Endothelial cell of umbilical vein (primary cell): ENCODE data around the gene AGPS. TPM values are rescaled to one million over a fixed set of nuclear protein-coding genes. Genes with fewer than 3 reads are reported as not detected.

Experiments
- BruUV-seq: library from RNA; stranded (reverse); fragments of 400-500 nt; replicated peaks from 2 replicates; lab custom pipeline; 2021; lab: Mats Ljungman, UMichigan
- CTCF ChIA-PET: fragments of 300-600, 350-600 bp; sonication (Branson Sonifier 250); formaldehyde crosslinking; loops from one replicate; lab custom pipeline; 2021; ENCODE audit warnings: antibody characterized with exemption, inconsistent platforms; lab: Charles Lee
- POLR2A ChIA-PET: fragments of 300-600, 350-600 bp; sonication (Branson Sonifier 250); formaldehyde crosslinking; loops from one replicate; lab custom pipeline; 2021; ENCODE audit warnings: antibody characterized with exemption, inconsistent platforms; lab: Charles Lee
- DNase-seq: peaks from one replicate; pipeline ENCODE4 v3.0.0-alpha.2; 2011; ENCODE audit warnings: low read depth, low spot score
- FAIRE-seq: peaks from 2 replicates; lab custom pipeline; 2011; peaks lifted over from hg19 to GRCh38; lab: Jason Lieb, UNC
- H2AFZ ChIP-seq: 2 replicates; pipeline ENCODE4 v1.6.0; 2012; ENCODE audit warnings: low read depth, low read length, control low read depth, inconsistent platforms
- H3K27ac ChIP-seq: 2 replicates; pipeline ENCODE4 v1.5.1; 2011; ENCODE audit warnings: low read depth, mild to moderate bottlenecking, control low read depth, low read length, moderate library complexity; ENCODE audit not compliant: insufficient read depth
- H3K27me3 ChIP-seq, 2 experiments: 2 replicates each; pipeline versions ENCODE4 v1.6.0 to v1.6.1; 2011; ENCODE audit warnings: low read length in 2 of 2, mixed read lengths in 1 of 2; ENCODE audit not compliant: control insufficient read depth in 2 of 2, insufficient read depth in 2 of 2
- H3K36me3 ChIP-seq, 2 experiments: 2 replicates in 1 of 2; 3 replicates in 1 of 2; pipeline ENCODE4 v1.5.1; 2011; ENCODE audit warnings: low read length in 2 of 2, mild to moderate bottlenecking in 1 of 2, moderate library complexity in 1 of 2; ENCODE audit not compliant: control insufficient read depth in 2 of 2, insufficient read depth in 2 of 2; ENCODE audit errors: extremely low read depth in 1 of 2
- H3K4me1 ChIP-seq: 3 replicates; pipeline ENCODE4 v1.5.1; 2011; ENCODE audit warnings: mild to moderate bottlenecking, low read length; ENCODE audit not compliant: control insufficient read depth, insufficient read depth; ENCODE audit errors: extremely low read depth
- H3K4me2 ChIP-seq: 2 replicates; pipeline ENCODE4 v1.6.1; 2011; ENCODE audit warnings: low read length, control low read depth, mixed read lengths; ENCODE audit not compliant: insufficient read depth
- H3K4me3 ChIP-seq, 3 experiments: fragments of 200-600 bp in 1 of 3; sonication (generic), shearing (Covaris generic) in 1 of 3; replicated peaks in 1 of 3; 2 replicates each; pipeline ENCODE4 v1.5.1; 2011 to 2016; ENCODE audit warnings: control low read depth in 3 of 3, low read length in 3 of 3, mild to moderate bottlenecking in 2 of 3, inconsistent platforms in 1 of 3, low read depth in 1 of 3, moderate library complexity in 1 of 3; ENCODE audit not compliant: insufficient read depth in 1 of 3
- H3K79me2 ChIP-seq: 2 replicates; pipeline ENCODE4 v1.6.0; 2012; ENCODE audit warnings: low read length, inconsistent platforms; ENCODE audit not compliant: control insufficient read depth, insufficient read depth
- H3K9ac ChIP-seq: replicated peaks from 2 replicates; pipeline ENCODE3; 2011; ENCODE audit warnings: low read length, control low read depth; ENCODE audit not compliant: insufficient read depth; ENCODE audit errors: extremely low read depth
- H3K9me1 ChIP-seq: replicated peaks from 3 replicates; pipeline ENCODE4 v1.6.0; 2011; ENCODE audit warnings: mild to moderate bottlenecking, low read length; ENCODE audit not compliant: control insufficient read depth, insufficient read depth; ENCODE audit errors: extremely low read depth
- H3K9me3 ChIP-seq: replicated peaks from 2 replicates; pipeline ENCODE4 v1.5.1; 2012; ENCODE audit warnings: low read length, inconsistent platforms; ENCODE audit not compliant: control insufficient read depth, insufficient read depth
- H4K20me1 ChIP-seq: replicated peaks from 2 replicates; pipeline ENCODE3; 2011; ENCODE audit warnings: mild to moderate bottlenecking, low read length; ENCODE audit not compliant: control insufficient read depth, insufficient read depth; ENCODE audit errors: extremely low read depth
- CTCF ChIP-seq, 2 donors: IDR thresholded peaks; 1 replicate in 1 of 2; 2 replicates in 1 of 2; pipeline ENCODE4 v1.5.1; 2011; ENCODE audit warnings: low read length in 2 of 2, mild to moderate bottlenecking in 2 of 2, moderate library complexity in 2 of 2, control low read depth in 1 of 2, inconsistent platforms in 1 of 2, low read depth in 1 of 2; ENCODE audit not compliant: insufficient read depth in 1 of 2; ENCODE audit errors: extremely low read depth in 1 of 2
- EZH2 ChIP-seq: IDR thresholded peaks from 2 replicates; pipeline ENCODE4 v1.6.1; 2012; ENCODE audit warnings: borderline replicate concordance, low read depth, mild to moderate bottlenecking, moderate library complexity, low read length, inconsistent platforms; ENCODE audit not compliant: severe bottlenecking
- GATA2 ChIP-seq: IDR thresholded peaks from 2 replicates; pipeline ENCODE4 v1.7.0; 2011; ENCODE audit warnings: low read depth, mild to moderate bottlenecking, moderate library complexity, mixed read lengths, low read length; ENCODE audit not compliant: insufficient read length, insufficient read depth
- JUN ChIP-seq: IDR thresholded peaks from 2 replicates; pipeline ENCODE4 v1.6.1; 2011; ENCODE audit warnings: borderline replicate concordance, low read depth; ENCODE audit not compliant: insufficient read length, insufficient read depth
- MYC ChIP-seq: IDR thresholded peaks from one replicate; pipeline ENCODE4 v1.6.1; 2011; ENCODE audit warnings: mild to moderate bottlenecking, low read depth, low read length
- POLR2A ChIP-seq: IDR thresholded peaks from 2 replicates; pipeline ENCODE4 v1.6.1; 2012; ENCODE audit warnings: low read depth, mild to moderate bottlenecking, control low read depth, low read length
- POLR2AphosphoS5 ChIP-seq: IDR thresholded peaks from 2 replicates; pipeline ENCODE4 v1.6.1; 2012; ENCODE audit warnings: low read depth, mild to moderate bottlenecking, control low read depth, low read length, moderate library complexity; ENCODE audit not compliant: insufficient read depth
- dilution Hi-C: fragments of 300-500 bp; cut with MboI; formaldehyde crosslinking; loops from one replicate; pipeline ENCODE4 v1.15.0; 2019; ENCODE audit warnings: low sequenced_read_pairs; ENCODE audit not compliant: extremely low pct_ligation_motif_present
- intact Hi-C: fragments of 100-400 bp; cut with micrococcal nuclease; formaldehyde crosslinking; loops from one replicate; pipeline ENCODE4 v1.10.0; 2022
- polyA plus RNA-seq, 4 experiments: library from polyadenylated mRNA; depleted of rRNA in 3 of 4; stranded (reverse) in 3 of 4; unstranded in 1 of 4; fragments of >200 nt; gene quantifications; 2 replicates each; pipeline versions ENCODE4 v1.2.1 to v1.2.3, GENCODE V29; 2011 to 2012; ENCODE audit warnings: missing spikeins in 1 of 4
- total RNA-seq: library from RNA; stranded (reverse); gene quantifications from 2 replicates; pipeline ENCODE4 v1.2.3, GENCODE V29; 2021
- TF ChIP-seq, protein P1 (sequence below): IDR thresholded peaks from 2 replicates; pipeline ENCODE4 v1.6.1; 2011; ENCODE audit not compliant: insufficient read depth, insufficient read length

AGPS gene
- total and polyA plus RNA-seq, 2 donors (not counting 3 experiments of a cell fraction or from before 2014, with no cell fraction given): 10.1 to 96.5 TPM

DNA sequence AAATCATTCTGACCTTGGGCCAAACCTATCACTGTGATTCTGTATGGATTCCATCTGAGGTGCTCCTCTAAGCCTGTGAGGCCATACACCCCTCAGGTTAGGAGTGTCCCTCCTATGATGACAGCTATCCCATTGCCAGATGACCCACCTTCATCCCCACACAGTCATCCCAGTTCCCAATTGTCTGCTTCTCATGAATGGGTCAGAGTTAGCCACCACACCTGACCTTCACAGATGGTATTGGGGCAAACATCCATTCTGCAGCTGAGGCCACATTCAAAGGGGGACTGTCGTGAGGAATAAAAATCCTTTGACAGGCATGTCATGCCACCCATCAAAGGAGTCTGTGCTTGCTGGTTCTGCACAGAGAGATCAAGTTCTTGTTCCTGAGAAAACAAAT, 155.2 kb downstream of the AGPS start:
- Histone ChIP-seq H3K9ac (no peak overlapping the region), H2AFZ (no peak overlapping the region), H3K4me3 (no peak overlapping the region), H4K20me1 (no peaks in the 10 kb centered on the region), H3K27me3 (no peaks in the 10 kb centered on the region), H3K27ac (no peak overlapping the region), H3K79me2 (no peaks in the 10 kb centered on the region), H3K9me3 (no peaks in the 10 kb centered on the region), H3K36me3 (no peaks in the 10 kb centered on the region), H3K4me1 (peaks cover 39% of the 10 kb centered on the region), H3K4me2 (no peak overlapping the region), H3K9me1 (no peaks in the 10 kb centered on the region)
- dilution Hi-C loops: no loop called here
- ChIA-PET POLR2A (no interaction called here), CTCF (interaction anchor here (1.4 kb wide), 1 partner anchor 22 kb away, joined by 3 read pairs; no protein-coding TSS in a partner anchor)
- FAIRE-seq: no peak
- BruUV-seq: no TSS peak
- no peak for DNase-seq
- intact Hi-C loops: no loop called here
- TF ChIP-seq GATA2 (no peak), CTCF (IDR thresholded peaks at IDR 0.05; ENCODE audit: extremely low read depth in 1 of 2, insufficient read depth in 1 of 2, low read depth in 1 of 2, low read length in 2 of 2) (no peak), EZH2 (no peak), POLR2AphosphoS5 (no peak)
- TF ChIP-seq, protein P1, sequence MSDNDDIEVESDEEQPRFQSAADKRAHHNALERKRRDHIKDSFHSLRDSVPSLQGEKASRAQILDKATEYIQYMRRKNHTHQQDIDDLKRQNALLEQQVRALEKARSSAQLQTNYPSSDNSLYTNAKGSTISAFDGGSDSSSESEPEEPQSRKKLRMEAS: no peak

GRCh38 chr2:177548636-177549035, 156.1 kb downstream of the AGPS start:
- Histone ChIP-seq H3K36me3 (no peaks in the 10 kb centered on the region), H3K9me3 (no peaks in the 10 kb centered on the region), H3K4me2 (peak overlapping the region; percentile 49), H3K9ac (peak overlapping the region; percentile 34), H3K4me1 (peaks cover 41% of the 10 kb centered on the region), H3K27me3 (no peaks in the 10 kb centered on the region), H3K79me2 (no peaks in the 10 kb centered on the region), H4K20me1 (no peaks in the 10 kb centered on the region), H3K9me1 (no peaks in the 10 kb centered on the region), H2AFZ (no peak overlapping the region), H3K27ac (peak overlapping the region; percentile 34), H3K4me3 (no peak overlapping the region)
- intact Hi-C loops: no loop called here
- no peak for FAIRE-seq
- DNase-seq: peak; percentile 36
- dilution Hi-C loops: no loop called here
- ChIA-PET POLR2A (no interaction called here), CTCF (interaction anchor here (1.8 kb wide), 1 partner anchor 13 kb away, joined by 4 read pairs; no protein-coding TSS in a partner anchor)
- no peak for TF ChIP-seq CTCF (IDR thresholded peaks at IDR 0.05; ENCODE audit: extremely low read depth in 1 of 2, insufficient read depth in 1 of 2, low read depth in 1 of 2, low read length in 2 of 2)
- no peak for TF ChIP-seq MYC
- TF ChIP-seq JUN: no peak
- no peak for TF ChIP-seq POLR2AphosphoS5
- TF ChIP-seq GATA2: no peak
- TF ChIP-seq POLR2A: no peak
- TF ChIP-seq EZH2: no peak
- TF ChIP-seq, protein P1: no peak
- BruUV-seq: no TSS peak
